Measurements from ENCODE around the gene NHERF2. TPM values are rescaled to one million over a fixed set of nuclear protein-coding genes. Genes with fewer than 3 reads are reported as not detected.

Gene NHERF2
- total and polyA plus RNA-seq, 9 of the 15 experiments (the other 6 are each of a cell fraction or from before 2014, with no cell fraction given): 0.15 to 42.0 (median 12.5) TPM

GRCh38 chr16:2042171-2042985 is 15.7 kb downstream of the NHERF2 start:
- TF ChIP-seq VEZF1 (CRISPR knock-in tag; IDR thresholded peaks at IDR 0.05) (peak; percentile 57), EGR1 (conservative IDR thresholded peaks at IDR 0.05) (no peak), FIP1L1 (IDR thresholded peaks at IDR 0.05; ENCODE audit: low read depth, low read length, poor library complexity, severe bottlenecking) (no peak), KDM4B (IDR thresholded peaks at IDR 0.05; ENCODE audit: borderline replicate concordance in 2 of 2, low read depth in 1 of 2) (no peak), POLR2G (IDR thresholded peaks at IDR 0.05; ENCODE audit: low read depth, low read length) (0 out of 2 replicates have a peak, but pooled peaks have one; percentile 41)
- H3K4me3 ChIP-seq: no peak overlapping the region
- peaks cover 35% of the 10 kb centered on the region; the same call in 1 of the 3 replicates for H3K36me3 ChIP-seq (ENCODE audit: control insufficient read depth, insufficient read depth, low read length)
- FAIRE-seq (no peak), ATAC-seq (no peak), DNase-seq (ENCODE audit: extremely low read depth in 1 of 4, low spot score in 3 of 4) (peak; percentile 55 to 81 (median 69))
- H3K9me1 ChIP-seq (ENCODE audit: control insufficient read depth, insufficient read depth, low read length): no peaks in the 10 kb centered on the region
- POLR2A ChIA-PET: interaction anchor here (1.0 kb wide), 1 partner anchor 113 kb away, joined by 3 read pairs; the partner anchor contains the start of gene TRAF7
- no peaks in the 10 kb centered on the region for H3K27me3 ChIP-seq (ENCODE audit: control insufficient read depth in 2 of 2, insufficient read depth in 2 of 2, low read length in 2 of 2)
- 84% methylated on average over 16 of the region's 22 CpGs for WGBS (ENCODE audit: insufficient coverage, low coverage, missing lambda C conversion rate)
- intact Hi-C loops (cut with micrococcal nuclease) (no loop called here), in situ Hi-C loops (cut with MboI) (no loop called here)
- H3K9ac ChIP-seq (ENCODE audit: insufficient read depth in 1 of 2, low read depth in 2 of 2, low read length in 2 of 2): peak overlapping the region in 1 of 2 experiments; percentile 76; a peak in 2 of 4 replicates
- BruUV-seq (replicated peaks): no TSS peak
- no peak overlapping the region for H2AFZ ChIP-seq (ENCODE audit: low read depth, low read length)
- H3K9me3 ChIP-seq (replicated peaks; ENCODE audit: control insufficient read depth, insufficient read depth, low read depth, low read length): no peaks in the 10 kb centered on the region
- H3K27ac ChIP-seq (ENCODE audit: extremely low read depth, low read depth, low read length): 0 out of 3 replicates have a peak overlapping the region, but pooled peaks have one; percentile 15
- H3K4me1 ChIP-seq (replicated peaks in 1 of 2; ENCODE audit: control insufficient read depth in 2 of 2, insufficient read depth in 2 of 2, low read length in 2 of 2): peaks cover 7 to 86% of the 10 kb centered on the region in 2 experiments; a peak in 4 of 5 replicates
- CTCF ChIA-PET (ENCODE audit: low intra/inter-chr PET ratio): no interaction called here
- H4K20me1 ChIP-seq (replicated peaks; ENCODE audit: control insufficient read depth, insufficient read depth, low read length): no peaks in the 10 kb centered on the region
- H3K79me2 ChIP-seq (ENCODE audit: control insufficient read depth, insufficient read depth, low read length): peaks cover 7% of the 10 kb centered on the region; the same call in 2 of the 3 replicates
- no peak overlapping the region for H3K4me2 ChIP-seq (ENCODE audit: insufficient read depth, low read length)

All from K562 (cell line).